ENCODE results near the gene ALK. TPM values are rescaled to one million over a fixed set of nuclear protein-coding genes. Genes with fewer than 3 reads are reported as not detected.

Gene ALK
- total RNA-seq, 1 experiment from 2014 or later = not detected

DNA sequence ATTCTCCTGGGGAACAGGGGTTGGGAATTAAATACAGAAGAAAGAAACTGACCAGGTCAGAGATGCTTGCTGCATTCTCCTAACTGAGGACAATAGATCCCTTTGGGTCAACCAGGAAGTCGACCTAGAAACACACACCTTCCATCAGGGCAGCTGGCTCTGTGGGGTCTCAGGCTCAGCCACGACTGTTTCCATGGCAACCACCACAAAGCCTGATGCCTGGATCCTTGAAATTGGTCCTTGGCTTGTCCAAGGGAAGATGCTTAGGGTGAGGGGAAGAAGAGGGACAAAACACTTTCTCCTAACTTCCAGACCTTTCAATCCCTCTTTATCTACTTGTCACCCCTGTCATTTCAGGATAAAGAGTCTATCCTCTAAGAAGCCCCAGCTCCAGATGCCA lies 194.4 kb downstream of the ALK start:
- Histone ChIP-seq H3K79me2 (ENCODE audit: insufficient read depth, low read length) (no peaks in the 10 kb centered on the region), H3K79me1 (ENCODE audit: insufficient read depth, low read depth, low read length, poor library complexity, severe bottlenecking) (no peaks in the 10 kb centered on the region), H4K8ac (replicated peaks; ENCODE audit: insufficient read length, low read depth, low read length) (no peak overlapping the region), H3K23ac (ENCODE audit: insufficient read length, low read depth, low read length) (no peak overlapping the region), H3K4me2 (ENCODE audit: insufficient read depth, insufficient read length, low read length) (no peak overlapping the region), H3K9me3 (ENCODE audit: control insufficient read depth, low read depth, low read length) (no peaks in the 10 kb centered on the region), H2BK120ac (ENCODE audit: low read depth, low read length, poor library complexity, severe bottlenecking) (no peak overlapping the region), H2BK20ac (ENCODE audit: low read depth, low read length, poor library complexity, severe bottlenecking) (no peak overlapping the region), H3K18ac (ENCODE audit: insufficient read length, low read depth, low read length) (no peak overlapping the region), H2BK5ac (ENCODE audit: insufficient read length, low read length) (no peak overlapping the region), H3K56ac (ENCODE audit: insufficient read length, low read depth, low read length) (no peak overlapping the region), H3K4ac (ENCODE audit: low read depth, low read length) (no peak overlapping the region), H3K23me2 (ENCODE audit: insufficient read length, low read depth, low read length, poor library complexity, severe bottlenecking) (no peaks in the 10 kb centered on the region), H3K27ac (ENCODE audit: insufficient read length, low read depth, low read length) (no peak overlapping the region), H3K27me3 (ENCODE audit: insufficient read depth, low read length) (no peaks in the 10 kb centered on the region), H2BK12ac (ENCODE audit: insufficient read length, low read depth, low read length) (no peak overlapping the region), H2AFZ (ENCODE audit: low read length) (no peak overlapping the region), H3K14ac (ENCODE audit: insufficient read depth, low read length) (no peak overlapping the region), H4K91ac (ENCODE audit: insufficient read length, low read depth, low read length) (no peak overlapping the region), H4K20me1 (ENCODE audit: control insufficient read depth, insufficient read depth, insufficient read length) (no peaks in the 10 kb centered on the region), H3K4me1 (ENCODE audit: insufficient read depth, low read length) (no peaks in the 10 kb centered on the region; the same call in 1 of the 2 replicates), H2AK5ac (ENCODE audit: insufficient read length, low read length) (no peak overlapping the region), H3K9ac (ENCODE audit: extremely low read depth, insufficient read length, low read length) (no peak overlapping the region), H4K5ac (ENCODE audit: insufficient read length, low read depth, low read length) (no peak overlapping the region), H3T11ph (ENCODE audit: low read length) (no peak overlapping the region), H2BK15ac (ENCODE audit: low read depth, low read length) (no peak overlapping the region)
- Mint-ChIP-seq H3K36me3 (ENCODE audit: insufficient read depth in 1 of 3, low read depth in 3 of 3) (no peaks in the 10 kb centered on the region), H3K4me1 (peaks cover 7 to 12% of the 10 kb centered on the region in 2 experiments; a peak in 3 of 4 replicates), H3K4me3 (no peak overlapping the region), H3K27ac (no peak overlapping the region), H3K27me3 (ENCODE audit: low read depth) (no peaks in the 10 kb centered on the region; the same call in none of the 2 replicates), H3K9me3 (peaks cover 0 to 3% of the 10 kb centered on the region in 2 experiments; a peak in 1 of 5 replicates)
- DNase-seq = no peak
- WGBS (ENCODE audit: extremely low coverage, insufficient read length, low lambda C conversion rate) = no CpG with 5 or more reads among the region's 2 CpGs
- TF ChIP-seq, protein P1, sequence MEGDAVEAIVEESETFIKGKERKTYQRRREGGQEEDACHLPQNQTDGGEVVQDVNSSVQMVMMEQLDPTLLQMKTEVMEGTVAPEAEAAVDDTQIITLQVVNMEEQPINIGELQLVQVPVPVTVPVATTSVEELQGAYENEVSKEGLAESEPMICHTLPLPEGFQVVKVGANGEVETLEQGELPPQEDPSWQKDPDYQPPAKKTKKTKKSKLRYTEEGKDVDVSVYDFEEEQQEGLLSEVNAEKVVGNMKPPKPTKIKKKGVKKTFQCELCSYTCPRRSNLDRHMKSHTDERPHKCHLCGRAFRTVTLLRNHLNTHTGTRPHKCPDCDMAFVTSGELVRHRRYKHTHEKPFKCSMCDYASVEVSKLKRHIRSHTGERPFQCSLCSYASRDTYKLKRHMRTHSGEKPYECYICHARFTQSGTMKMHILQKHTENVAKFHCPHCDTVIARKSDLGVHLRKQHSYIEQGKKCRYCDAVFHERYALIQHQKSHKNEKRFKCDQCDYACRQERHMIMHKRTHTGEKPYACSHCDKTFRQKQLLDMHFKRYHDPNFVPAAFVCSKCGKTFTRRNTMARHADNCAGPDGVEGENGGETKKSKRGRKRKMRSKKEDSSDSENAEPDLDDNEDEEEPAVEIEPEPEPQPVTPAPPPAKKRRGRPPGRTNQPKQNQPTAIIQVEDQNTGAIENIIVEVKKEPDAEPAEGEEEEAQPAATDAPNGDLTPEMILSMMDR (conservative IDR thresholded peaks at IDR 0.05) = no peak
